Measurements from ENCODE around the gene UTP4. TPM values are rescaled to one million over a fixed set of nuclear protein-coding genes. Genes with fewer than 3 reads are reported as not detected.

UTP4 gene
- total RNA-seq, 4 donors from 2014 or later = 10.1 to 79.4 (median 17.6) TPM

DNA sequence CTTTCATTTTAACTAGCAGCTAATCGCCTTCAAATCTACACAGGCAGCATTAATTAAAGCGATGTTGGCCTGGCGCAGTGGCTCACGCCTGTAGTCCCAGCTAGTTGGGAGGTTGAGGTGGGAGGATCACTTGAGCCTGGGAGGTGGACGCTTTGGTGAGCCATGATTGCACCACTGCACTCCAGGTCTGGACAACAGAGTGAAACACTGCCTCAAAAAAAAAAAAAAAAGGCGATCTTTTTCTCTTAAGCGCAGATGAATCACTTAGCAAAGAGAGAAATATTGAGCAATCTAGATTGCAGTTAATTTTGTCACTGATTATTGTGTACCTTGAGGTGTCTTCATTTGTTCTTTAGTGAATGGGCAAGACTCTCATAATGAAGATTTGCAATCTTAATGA is 66.9 kb downstream of the UTP4 start:
- H3K4me3 ChIP-seq = no peak overlapping the region
- TF ChIP-seq, protein P1, sequence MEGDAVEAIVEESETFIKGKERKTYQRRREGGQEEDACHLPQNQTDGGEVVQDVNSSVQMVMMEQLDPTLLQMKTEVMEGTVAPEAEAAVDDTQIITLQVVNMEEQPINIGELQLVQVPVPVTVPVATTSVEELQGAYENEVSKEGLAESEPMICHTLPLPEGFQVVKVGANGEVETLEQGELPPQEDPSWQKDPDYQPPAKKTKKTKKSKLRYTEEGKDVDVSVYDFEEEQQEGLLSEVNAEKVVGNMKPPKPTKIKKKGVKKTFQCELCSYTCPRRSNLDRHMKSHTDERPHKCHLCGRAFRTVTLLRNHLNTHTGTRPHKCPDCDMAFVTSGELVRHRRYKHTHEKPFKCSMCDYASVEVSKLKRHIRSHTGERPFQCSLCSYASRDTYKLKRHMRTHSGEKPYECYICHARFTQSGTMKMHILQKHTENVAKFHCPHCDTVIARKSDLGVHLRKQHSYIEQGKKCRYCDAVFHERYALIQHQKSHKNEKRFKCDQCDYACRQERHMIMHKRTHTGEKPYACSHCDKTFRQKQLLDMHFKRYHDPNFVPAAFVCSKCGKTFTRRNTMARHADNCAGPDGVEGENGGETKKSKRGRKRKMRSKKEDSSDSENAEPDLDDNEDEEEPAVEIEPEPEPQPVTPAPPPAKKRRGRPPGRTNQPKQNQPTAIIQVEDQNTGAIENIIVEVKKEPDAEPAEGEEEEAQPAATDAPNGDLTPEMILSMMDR (IDR thresholded peaks at IDR 0.05) = no peak
- TF ChIP-seq EP300 (IDR thresholded peaks at IDR 0.05; ENCODE audit: low read depth) (no peak), POLR2AphosphoS5 (IDR thresholded peaks at IDR 0.05) (no peak), POLR2A (IDR thresholded peaks at IDR 0.05) (no peak)
- no peaks in the 10 kb centered on the region for H3K27me3 ChIP-seq
- intact Hi-C loops (cut with DNase I; ENCODE audit: low total_unique reads) = no loop called here
- in situ Hi-C loops (cut with MboI; ENCODE audit: low pct_ligation_motif_present in 1 of 4, low pct_unique_long_range_greater_than_20kb in 1 of 4, low sequenced_read_pairs in 3 of 4) = no loop called here
- H3K9me3 ChIP-seq = no peaks in the 10 kb centered on the region
- WGBS, 2 donors (ENCODE audit: low coverage in 1 of 2) = 84 to 98% methylated on average over 6 to 7 of the region's 7 CpGs
- peaks cover 0 to 18% (median 5%) of the 10 kb centered on the region in 4 donors for H3K4me1 ChIP-seq
- DNase-seq = no peak
- H3K27ac ChIP-seq = no peak overlapping the region
- no peaks in the 10 kb centered on the region for H3K36me3 ChIP-seq

DNA sequence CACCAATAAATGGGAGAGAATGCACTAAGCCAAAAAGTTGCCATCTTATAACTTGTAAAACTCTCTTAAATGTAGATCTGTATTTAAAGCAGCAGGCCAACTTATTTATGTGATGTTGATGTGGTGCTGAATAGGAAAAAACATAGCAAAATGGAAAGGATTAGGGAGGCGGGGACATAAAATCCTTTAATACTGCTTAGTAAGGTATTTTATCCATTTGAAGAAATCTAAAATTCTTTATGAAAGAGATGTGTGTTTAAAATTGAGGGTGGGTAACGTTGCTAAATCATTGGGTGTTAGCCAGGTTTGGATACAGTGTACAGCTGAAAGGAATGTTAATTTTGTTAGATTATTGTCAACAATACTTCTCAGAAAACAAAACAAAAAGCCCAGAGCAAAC is 68.8 kb downstream of the UTP4 start:
- Histone ChIP-seq H3K27ac (peak overlapping the region in 1 of 4 donors; percentile 15), H3K4me1 (peaks cover 0 to 26% (median 5%) of the 10 kb centered on the region in 4 donors), H3K27me3 (no peaks in the 10 kb centered on the region), H3K36me3 (no peaks in the 10 kb centered on the region), H3K4me3 (no peak overlapping the region), H3K9me3 (no peaks in the 10 kb centered on the region)
- WGBS, 2 donors (ENCODE audit: low coverage in 1 of 2) = 69 to 70% methylated on average over 2 of the region's 2 CpGs
- DNase-seq = no peak
- in situ Hi-C loops (cut with MboI; ENCODE audit: low pct_ligation_motif_present in 1 of 4, low pct_unique_long_range_greater_than_20kb in 1 of 4, low sequenced_read_pairs in 3 of 4) = no loop called here
- intact Hi-C loops (cut with DNase I; ENCODE audit: low total_unique reads) = no loop called here
- TF ChIP-seq, protein P1 (IDR thresholded peaks at IDR 0.05) = no peak
- TF ChIP-seq EP300 (IDR thresholded peaks at IDR 0.05; ENCODE audit: low read depth) = no peak
- no peak for TF ChIP-seq POLR2A (IDR thresholded peaks at IDR 0.05)
- no peak for TF ChIP-seq POLR2AphosphoS5 (IDR thresholded peaks at IDR 0.05)

DNA sequence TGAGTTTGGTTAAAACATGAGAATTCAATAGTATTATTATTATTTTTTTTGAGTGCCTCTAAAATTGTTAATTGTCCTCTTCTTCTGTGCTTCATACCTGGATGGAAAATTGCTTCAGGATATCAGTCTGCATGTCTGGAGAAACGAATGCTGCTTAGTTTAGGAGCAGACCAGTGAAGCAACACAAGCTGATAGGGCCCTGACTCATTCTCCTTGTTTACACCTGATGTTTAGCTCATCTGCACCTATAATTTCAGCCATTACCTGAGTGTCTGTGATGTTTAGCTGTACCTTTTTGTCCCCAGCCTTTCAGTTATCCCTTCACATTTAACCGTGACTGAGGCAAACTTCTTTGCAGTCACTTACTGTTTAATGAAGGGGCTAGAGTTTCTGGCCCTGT is 69.3 kb downstream of the UTP4 start:
- WGBS, 2 donors (ENCODE audit: low coverage in 1 of 2) = 64 to 70% methylated on average over 2 of the region's 2 CpGs
- in situ Hi-C loops (cut with MboI; ENCODE audit: low pct_ligation_motif_present in 1 of 4, low pct_unique_long_range_greater_than_20kb in 1 of 4, low sequenced_read_pairs in 3 of 4) (no loop called here), intact Hi-C loops (cut with DNase I; ENCODE audit: low total_unique reads) (no loop called here)
- no peaks in the 10 kb centered on the region for H3K27me3 ChIP-seq
- no peaks in the 10 kb centered on the region for H3K9me3 ChIP-seq
- no peak for DNase-seq
- TF ChIP-seq POLR2A (IDR thresholded peaks at IDR 0.05) = no peak
- no peak for TF ChIP-seq EP300 (IDR thresholded peaks at IDR 0.05; ENCODE audit: low read depth)
- TF ChIP-seq POLR2AphosphoS5 (IDR thresholded peaks at IDR 0.05) = no peak
- TF ChIP-seq, protein P1 (IDR thresholded peaks at IDR 0.05) = no peak
- no peak overlapping the region for H3K27ac ChIP-seq
- H3K36me3 ChIP-seq = no peaks in the 10 kb centered on the region
- H3K4me1 ChIP-seq = peaks cover 0 to 26% (median 5%) of the 10 kb centered on the region in 4 donors
- no peak overlapping the region for H3K4me3 ChIP-seq

DNA sequence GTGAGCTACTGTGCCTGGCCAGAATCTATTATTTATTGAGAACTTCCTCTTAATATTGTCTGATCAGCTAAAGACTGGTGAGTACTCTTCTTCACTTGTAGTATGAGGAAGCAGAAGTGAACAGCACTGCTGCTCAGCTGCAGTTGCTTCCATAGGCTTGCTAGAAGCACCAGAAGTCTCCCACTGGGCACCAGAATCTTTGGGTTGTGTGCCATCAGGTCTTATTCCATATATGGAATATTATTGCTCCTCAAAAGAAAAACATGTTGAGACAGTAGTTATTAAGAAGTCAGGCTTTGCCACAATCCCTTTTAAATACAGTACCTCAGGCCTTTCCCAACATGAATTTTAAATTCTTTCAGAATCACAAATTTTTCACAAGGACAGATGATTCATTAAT is 71.7 kb downstream of the UTP4 start:
- Histone ChIP-seq H3K4me1 (peaks cover 0 to 26% (median 5%) of the 10 kb centered on the region in 4 donors), H3K4me3 (no peak overlapping the region), H3K27me3 (no peaks in the 10 kb centered on the region), H3K9me3 (no peaks in the 10 kb centered on the region), H3K36me3 (no peaks in the 10 kb centered on the region), H3K27ac (peak overlapping the region in 1 of 4 donors; percentile 8)
- in situ Hi-C loops (cut with MboI; ENCODE audit: low pct_ligation_motif_present in 1 of 4, low pct_unique_long_range_greater_than_20kb in 1 of 4, low sequenced_read_pairs in 3 of 4) = no loop called here
- no peak for DNase-seq
- no peak for TF ChIP-seq POLR2A (IDR thresholded peaks at IDR 0.05)
- TF ChIP-seq, protein P1 (IDR thresholded peaks at IDR 0.05) = no peak
- TF ChIP-seq POLR2AphosphoS5 (IDR thresholded peaks at IDR 0.05) = no peak
- no peak for TF ChIP-seq EP300 (IDR thresholded peaks at IDR 0.05; ENCODE audit: low read depth)
- intact Hi-C loops (cut with DNase I; ENCODE audit: low total_unique reads) = no loop called here
